Measurements from ENCODE around the gene CCIN. TPM values are rescaled to one million over a fixed set of nuclear protein-coding genes. Genes with fewer than 3 reads are reported as not detected.
"Not testable (repeated sequence)": the region's sequence is repeated elsewhere in the genome, so short reads cannot be mapped to it uniquely, and the experiment has no call there.

The CCIN gene
- total and polyA plus RNA-seq, 2 of the 13 experiments (the other 11 are each of a cell fraction or from before 2014, with no cell fraction given): not detected

DNA sequence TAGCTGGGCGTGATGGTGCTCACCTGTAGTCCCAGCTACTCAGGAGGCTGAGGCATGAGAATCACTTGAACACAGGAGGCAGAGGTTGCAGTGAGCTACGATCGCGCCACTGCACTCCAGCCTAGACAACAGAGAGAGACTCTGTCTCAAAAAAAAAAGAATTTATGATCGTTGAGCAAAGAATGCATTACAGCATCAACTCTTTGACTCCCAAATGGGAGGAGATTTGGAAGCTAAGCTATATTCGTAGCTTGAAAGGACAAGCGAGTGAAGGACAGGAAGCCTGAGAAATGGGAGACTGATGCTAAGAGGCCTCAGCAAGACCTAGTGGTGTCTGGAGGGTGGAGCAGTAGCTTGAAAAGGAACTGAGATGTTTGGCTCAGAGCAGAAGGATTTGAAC is 10.3 kb upstream of the CCIN start:
- Histone ChIP-seq H3K27ac (ENCODE audit: extremely low read length, insufficient read depth, low read length) (no peak overlapping the region), H3K36me3 (replicated peaks in 1 of 2; ENCODE audit: control insufficient read depth in 1 of 2, insufficient read depth in 2 of 2, low read length in 2 of 2) (no peaks in the 10 kb centered on the region), H3K9me3 (ENCODE audit: low read length) (no peaks in the 10 kb centered on the region), H2AFZ (ENCODE audit: low read length) (no peak overlapping the region), H4K20me1 (ENCODE audit: insufficient read depth, low read length) (no peaks in the 10 kb centered on the region), H3K4me1 (ENCODE audit: insufficient read depth, low read length) (peaks cover 9% of the 10 kb centered on the region; the same call in 1 of the 2 replicates), H3K79me2 (ENCODE audit: insufficient read depth, low read length) (no peaks in the 10 kb centered on the region), H3K9ac (ENCODE audit: insufficient read depth, low read depth, low read length) (no peak overlapping the region), H3K4me3 (replicated peaks in 1 of 3; ENCODE audit: insufficient read depth in 1 of 3, low read depth in 2 of 3, low read length in 3 of 3) (no peak overlapping the region), H3K27me3 (ENCODE audit: control insufficient read depth in 1 of 2, insufficient read depth in 2 of 2, low read length in 2 of 2) (peaks cover 0 to 4% of the 10 kb centered on the region in 2 experiments; a peak in 1 of 5 replicates), H3K4me2 (ENCODE audit: low read depth, low read length) (no peak overlapping the region)
- no TSS peak for BruUV-seq (replicated peaks)
- FAIRE-seq: no peak
- no peak for DNase-seq (ENCODE audit: low spot score)
- 67% methylated on average over 7 of the region's 7 CpGs for WGBS (ENCODE audit: low lambda C conversion rate)
- ChIA-PET POLR2A (no interaction called here), CTCF (ENCODE audit: low intra/inter-chr PET ratio, low total read pairs) (no interaction called here)
- no peak for ATAC-seq
- intact Hi-C loops (cut with micrococcal nuclease; ENCODE audit: unreplicated experiment): no loop called here
- in situ Hi-C loops (cut with HindIII; ENCODE audit: extremely low pct_ligation_motif_present, low pct_unique_long_range_greater_than_20kb): no loop called here
- no peak for TF ChIP-seq ZNF747 (CRISPR knock-in tag; IDR thresholded peaks at IDR 0.05; ENCODE audit: borderline replicate concordance)
- TF ChIP-seq, protein P1, sequence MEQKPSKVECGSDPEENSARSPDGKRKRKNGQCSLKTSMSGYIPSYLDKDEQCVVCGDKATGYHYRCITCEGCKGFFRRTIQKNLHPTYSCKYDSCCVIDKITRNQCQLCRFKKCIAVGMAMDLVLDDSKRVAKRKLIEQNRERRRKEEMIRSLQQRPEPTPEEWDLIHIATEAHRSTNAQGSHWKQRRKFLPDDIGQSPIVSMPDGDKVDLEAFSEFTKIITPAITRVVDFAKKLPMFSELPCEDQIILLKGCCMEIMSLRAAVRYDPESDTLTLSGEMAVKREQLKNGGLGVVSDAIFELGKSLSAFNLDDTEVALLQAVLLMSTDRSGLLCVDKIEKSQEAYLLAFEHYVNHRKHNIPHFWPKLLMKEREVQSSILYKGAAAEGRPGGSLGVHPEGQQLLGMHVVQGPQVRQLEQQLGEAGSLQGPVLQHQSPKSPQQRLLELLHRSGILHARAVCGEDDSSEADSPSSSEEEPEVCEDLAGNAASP (CRISPR knock-in tag; IDR thresholded peaks at IDR 0.05; ENCODE audit: borderline replicate concordance): no peak
- TF ChIP-seq MEF2D (CRISPR knock-in tag; IDR thresholded peaks at IDR 0.05): no peak
- no peak for TF ChIP-seq ZNF678 (CRISPR knock-in tag; IDR thresholded peaks at IDR 0.05)
- TF ChIP-seq NFIC (IDR thresholded peaks at IDR 0.05; ENCODE audit: low read length): no peak
- no peak for TF ChIP-seq SAP130 (CRISPR knock-in tag; IDR thresholded peaks at IDR 0.05; ENCODE audit: low read depth)
- TF ChIP-seq FOXK1 (CRISPR knock-in tag; IDR thresholded peaks at IDR 0.05; ENCODE audit: borderline replicate concordance, low read depth): no peak
- TF ChIP-seq ZFAT (CRISPR knock-in tag; conservative IDR thresholded peaks at IDR 0.05): no peak
- no peak for TF ChIP-seq IRF9 (CRISPR knock-in tag; IDR thresholded peaks at IDR 0.05; ENCODE audit: borderline replicate concordance)
- no peak for TF ChIP-seq ZNF33A (CRISPR knock-in tag; IDR thresholded peaks at IDR 0.05; ENCODE audit: borderline replicate concordance)
- TF ChIP-seq ZNF746 (CRISPR knock-in tag; IDR thresholded peaks at IDR 0.05): no peak
- TF ChIP-seq YY1 (IDR thresholded peaks at IDR 0.05; ENCODE audit: insufficient read depth, insufficient replicate concordance, low read depth, low read length): no peak
- no peak for TF ChIP-seq MXD4 (CRISPR knock-in tag; IDR thresholded peaks at IDR 0.05)
- no peak for TF ChIP-seq ZNF776 (CRISPR knock-in tag; IDR thresholded peaks at IDR 0.05)

- FAIRE-seq; intact Hi-C loops (cut with micrococcal nuclease; ENCODE audit: unreplicated experiment); H3K27ac ChIP-seq (ENCODE audit: extremely low read length, insufficient read depth, low read length); H3K4me1 ChIP-seq (ENCODE audit: insufficient read depth, low read length); POLR2A ChIA-PET; H3K9me3 ChIP-seq (ENCODE audit: low read length); H3K27me3 ChIP-seq (ENCODE audit: control insufficient read depth in 1 of 2, insufficient read depth in 2 of 2, low read length in 2 of 2); H3K9ac ChIP-seq (ENCODE audit: insufficient read depth, low read depth, low read length); CTCF ChIA-PET (ENCODE audit: low intra/inter-chr PET ratio, low total read pairs); H3K79me2 ChIP-seq (ENCODE audit: insufficient read depth, low read length); H3K4me2 ChIP-seq (ENCODE audit: low read depth, low read length); ATAC-seq; H4K20me1 ChIP-seq (ENCODE audit: insufficient read depth, low read length); H3K36me3 ChIP-seq (replicated peaks in 1 of 2; ENCODE audit: control insufficient read depth in 1 of 2, insufficient read depth in 2 of 2, low read length in 2 of 2); in situ Hi-C loops (cut with HindIII; ENCODE audit: extremely low pct_ligation_motif_present, low pct_unique_long_range_greater_than_20kb); BruUV-seq (replicated peaks); H2AFZ ChIP-seq (ENCODE audit: low read length); DNase-seq (ENCODE audit: low spot score); H3K4me3 ChIP-seq (replicated peaks in 1 of 3; ENCODE audit: insufficient read depth in 1 of 3, low read depth in 2 of 3, low read length in 3 of 3): not testable (repeated sequence)
- WGBS (ENCODE audit: low lambda C conversion rate): 34% methylated on average over 4 of the region's 4 CpGs
These were observed 9.7 kb upstream of the CCIN start for GRCh38 chr9:36159509-36159908.

Measured in HepG2 (cell line).